ENCODE results near the gene TRAF5.

- no peak for TF ChIP-seq CTCF (conservative IDR thresholded peaks at IDR 0.05 in 1 of 2, IDR thresholded peaks at IDR 0.05 in 1 of 2; ENCODE audit: extremely low read depth in 1 of 2, insufficient read depth in 1 of 2, low read depth in 1 of 2, low read length in 2 of 2)
- no peak for TF ChIP-seq EZH2 (IDR thresholded peaks at IDR 0.05; ENCODE audit: borderline replicate concordance, low read length)
These were observed 9.5 kb downstream of the TRAF5 start for GRCh38 chr1:211336161-211336560.
